IMR-90 (cell line): ENCODE results near the gene POC1B. TPM values are rescaled to one million over a fixed set of nuclear protein-coding genes. Genes with fewer than 3 reads are reported as not detected.

Experiments
- ATAC-seq: fragments of 200-7000 bp; cut with Tn5 transposase; 2 replicates; pipeline ENCODE4 v1.9.1; 2020; ENCODE audit warnings: low read depth, mild to moderate bottlenecking, moderate library complexity
- BruUV-seq: library from RNA; stranded (reverse); fragments of 400-500 nt; replicated peaks from 2 replicates; lab custom pipeline; 2021; lab: Mats Ljungman, UMichigan
- CTCF ChIA-PET: fragments of 300-600 bp; formaldehyde crosslinking; extraction: SDS; loops from one replicate; lab custom pipeline; 2021; ENCODE audit warnings: antibody characterized with exemption; lab: Yijun Ruan, JAX
- POLR2A ChIA-PET: fragments of 300-600 bp; sonication (Branson Sonifier 250); formaldehyde crosslinking; loops from one replicate; lab custom pipeline; 2022; ENCODE audit warnings: antibody characterized with exemption; ENCODE audit not compliant: unreplicated experiment; lab: Charles Lee
- DNase-seq: peaks from one replicate; pipeline ENCODE4 v3.0.0; 2013
- H2AFZ ChIP-seq: replicated peaks from 2 replicates; pipeline ENCODE3; 2013; ENCODE audit warnings: low read length, mild to moderate bottlenecking; ENCODE audit not compliant: poor library complexity
- H2AK5ac ChIP-seq: 2 replicates; pipeline ENCODE4 v1.6.1; 2013; ENCODE audit warnings: low read depth, low read length, inconsistent platforms
- H2AK9ac ChIP-seq: replicated peaks from 2 replicates; pipeline ENCODE3; 2013; ENCODE audit warnings: mild to moderate bottlenecking, low read depth, low read length, moderate library complexity; ENCODE audit not compliant: poor library complexity
- H2BK120ac ChIP-seq: 2 replicates; pipeline ENCODE4 v1.6.1; 2013; ENCODE audit warnings: low read depth, low read length, inconsistent platforms
- H2BK15ac ChIP-seq: 3 replicates; pipeline ENCODE4 v1.6.1; 2013; ENCODE audit warnings: low read depth, low read length, inconsistent platforms
- H2BK20ac ChIP-seq: 2 replicates; pipeline ENCODE4 v1.6.1; 2013; ENCODE audit warnings: low read depth, mild to moderate bottlenecking, inconsistent platforms, low read length, moderate library complexity
- H2BK5ac ChIP-seq: 2 replicates; pipeline ENCODE4 v1.6.1; 2013; ENCODE audit warnings: mild to moderate bottlenecking, low read depth, low read length, inconsistent platforms; ENCODE audit not compliant: poor library complexity, severe bottlenecking
- H3K14ac ChIP-seq: replicated peaks from 2 replicates; pipeline ENCODE4 v1.6.1; 2013; ENCODE audit warnings: low read depth, low read length, inconsistent platforms
- H3K18ac ChIP-seq: 2 replicates; pipeline ENCODE4 v1.6.1; 2013; ENCODE audit warnings: low read depth, low read length, control low read depth
- H3K23ac ChIP-seq: 2 replicates; pipeline ENCODE4 v1.6.1; 2013; ENCODE audit warnings: low read depth, low read length, inconsistent platforms
- H3K27ac ChIP-seq: 2 replicates; pipeline ENCODE4 v1.5.1; 2013; ENCODE audit warnings: mild to moderate bottlenecking, control low read depth, low read length; ENCODE audit not compliant: insufficient read depth
- H3K27me3 ChIP-seq: 2 replicates; pipeline ENCODE4 v1.6.1; 2013; ENCODE audit warnings: low read length; ENCODE audit not compliant: control insufficient read depth, insufficient read depth
- H3K36me3 ChIP-seq: 2 replicates; pipeline ENCODE4 v1.6.1; 2013; ENCODE audit warnings: low read length, mixed read lengths; ENCODE audit not compliant: control insufficient read depth, insufficient read depth
- H3K4ac ChIP-seq: 2 replicates; pipeline ENCODE4 v1.6.1; 2013; ENCODE audit warnings: low read depth, low read length, inconsistent platforms
- H3K4me1 ChIP-seq: 2 replicates; pipeline ENCODE4 v1.6.1; 2013; ENCODE audit warnings: low read length, mixed read lengths; ENCODE audit not compliant: control insufficient read depth, insufficient read depth
- H3K4me2 ChIP-seq: 2 replicates; pipeline ENCODE4 v1.6.1; 2013; ENCODE audit warnings: low read depth, mild to moderate bottlenecking, control low read depth, low read length, moderate library complexity
- H3K4me3 ChIP-seq: 2 replicates; pipeline ENCODE4 v1.5.1; 2013; ENCODE audit warnings: low read depth, mild to moderate bottlenecking, control low read depth, low read length, moderate library complexity; ENCODE audit not compliant: insufficient read depth
- H3K56ac ChIP-seq: 2 replicates; pipeline ENCODE4 v1.6.1; 2013; ENCODE audit warnings: low read length, inconsistent platforms; ENCODE audit not compliant: insufficient read depth; ENCODE audit errors: extremely low read depth
- H3K79me1 ChIP-seq, 2 experiments: 2 replicates each; pipeline ENCODE4 v1.6.1; 2013; ENCODE audit warnings: low read length in 2 of 2, inconsistent platforms in 1 of 2, low read depth in 1 of 2
- H3K9ac ChIP-seq: 2 replicates; pipeline ENCODE4 v1.6.1; 2013; ENCODE audit warnings: low read depth, low read length, control low read depth
- H3K9me1 ChIP-seq: 2 replicates; pipeline ENCODE4 v1.6.1; 2013; ENCODE audit warnings: low read length, inconsistent platforms; ENCODE audit not compliant: insufficient read depth
- H3K9me3 ChIP-seq: 2 replicates; pipeline ENCODE4 v1.6.1; 2013; ENCODE audit warnings: low read length; ENCODE audit not compliant: control insufficient read depth, insufficient read depth
- H4K20me1 ChIP-seq: 2 replicates; pipeline ENCODE4 v1.6.1; 2013; ENCODE audit warnings: low read length, inconsistent platforms; ENCODE audit not compliant: insufficient read depth
- H4K5ac ChIP-seq: 2 replicates; pipeline ENCODE4 v1.6.1; 2013; ENCODE audit warnings: mild to moderate bottlenecking, low read depth, low read length, control low read depth
- H4K8ac ChIP-seq, 2 experiments: 2 replicates each; pipeline ENCODE4 v1.6.1; 2013; ENCODE audit warnings: low read depth in 2 of 2, low read length in 2 of 2, control low read depth in 1 of 2, inconsistent platforms in 1 of 2
- H4K91ac ChIP-seq: 2 replicates; pipeline ENCODE4 v1.6.1; 2013; ENCODE audit warnings: low read depth, low read length, inconsistent platforms; ENCODE audit not compliant: insufficient read depth
- BHLHE40 ChIP-seq: fragments of 150-350 bp; IDR thresholded peaks from 2 replicates; pipeline ENCODE4 v1.6.1; 2016; ENCODE audit warnings: mild to moderate bottlenecking, low read depth, low read length
- CTCF ChIP-seq: conservative IDR thresholded peaks from 2 replicates; pipeline ENCODE4 v1.5.1; 2012; ENCODE audit warnings: mild to moderate bottlenecking, low read depth, low read length, improper control_type of control experiment
- FOS ChIP-seq: fragments of 150-350 bp; IDR thresholded peaks from 2 replicates; pipeline ENCODE4 v1.6.1; 2016; ENCODE audit warnings: low read depth, low read length
- MAFK ChIP-seq: IDR thresholded peaks from 2 replicates; pipeline ENCODE4 v1.6.1; 2012; ENCODE audit warnings: low read depth, low read length, improper control_type of control experiment
- MXI1 ChIP-seq: IDR thresholded peaks from 2 replicates; pipeline ENCODE4 v1.6.1; 2012; ENCODE audit warnings: low read depth, mild to moderate bottlenecking, low read length, moderate library complexity, borderline replicate concordance
- NFE2L2 ChIP-seq: fragments of 150-350 bp; IDR thresholded peaks from 2 replicates; pipeline ENCODE4 v1.6.1; 2016; ENCODE audit warnings: low read depth, mild to moderate bottlenecking, low read length
- POLR2A ChIP-seq: IDR thresholded peaks from 2 replicates; pipeline ENCODE4 v1.6.1; 2012; ENCODE audit warnings: mild to moderate bottlenecking, low read depth, low read length
- RAD21 ChIP-seq: IDR thresholded peaks from 2 replicates; pipeline ENCODE4 v1.6.1; 2012; ENCODE audit warnings: low read length, improper control_type of control experiment
- SMC3 ChIP-seq: fragments of 150-350 bp; IDR thresholded peaks from 2 replicates; pipeline ENCODE4 v1.6.1; 2016; ENCODE audit warnings: low read depth, mild to moderate bottlenecking, antibody characterized with exemption, low read length, moderate library complexity
- USF2 ChIP-seq: fragments of 150-350 bp; IDR thresholded peaks from 2 replicates; pipeline ENCODE4 v1.6.1; 2017; ENCODE audit warnings: mild to moderate bottlenecking, antibody characterized with exemption, low read length, low read depth
- WGBS, 2 experiments: methylation state at CpG; one replicate each; pipeline versions ENCODE4 v1.1.5 to v1.1.7; 2013; ENCODE audit warnings: missing lambda C conversion rate in 2 of 2; ENCODE audit not compliant: insufficient read length in 1 of 2; ENCODE audit errors: extremely low coverage in 2 of 2; 5-methylcytosine and 5-hydroxymethylcytosine counted together
- dilution Hi-C: fragments of 300-500 bp; cut with HindIII; formaldehyde crosslinking; loops from one replicate; pipeline ENCODE4 v1.14.3; 2018; ENCODE audit warnings: low sequenced_read_pairs; ENCODE audit not compliant: unreplicated experiment
- in situ Hi-C: fragments of 300-500 bp; cut with MboI; formaldehyde crosslinking; loops from 3 replicates; pipeline ENCODE4 v1.14.3; 2019; ENCODE audit warnings: low sequenced_read_pairs, inconsistent platforms, mixed read lengths
- intact Hi-C: fragments of 100-400 bp; cut with micrococcal nuclease; formaldehyde crosslinking; loops from 2 replicates; pipeline ENCODE4 v1.10.0; 2022
- polyA plus RNA-seq, 3 experiments: library from polyadenylated mRNA; depleted of rRNA; stranded (reverse); fragments of >200 nt; gene quantifications; 2 replicates each; pipeline ENCODE4 v1.2.3, GENCODE V29; 2012; ENCODE audit warnings: low replicate concordance in 1 of 3
- total RNA-seq: library from RNA; depleted of rRNA; stranded (reverse); fragments of >200 nt; gene quantifications from 2 replicates; pipeline ENCODE4 v1.2.3, GENCODE V29; 2012

Gene POC1B
- total and polyA plus RNA-seq, 2 of the 4 experiments (the other 2 are of a cell fraction): 5.0 to 10.4 TPM

GRCh38 chr12:89506050-89506449 is 19.8 kb downstream of the POC1B start:
- Histone ChIP-seq H3K27me3 (no peaks in the 10 kb centered on the region), H4K5ac (no peak overlapping the region), H3K56ac (no peak overlapping the region), H3K36me3 (no peaks in the 10 kb centered on the region), H3K27ac (no peak overlapping the region), H3K4me2 (no peak overlapping the region), H4K8ac (0 out of 4 replicates have a peak overlapping the region, but pooled peaks of 1 of the 2 experiments have one; percentile 32), H3K4me3 (no peak overlapping the region), H3K14ac (0 out of 2 replicates have a peak overlapping the region, but pooled peaks have one; percentile 70), H3K23ac (no peak overlapping the region), H2BK20ac (no peak overlapping the region), H4K20me1 (no peaks in the 10 kb centered on the region), H2BK15ac (no peak overlapping the region), H2AFZ (no peak overlapping the region), H4K91ac (no peak overlapping the region), H3K9me3 (no peaks in the 10 kb centered on the region), H3K4ac (no peak overlapping the region), H3K9me1 (no peaks in the 10 kb centered on the region; the same call in none of the 2 replicates), H3K9ac (no peak overlapping the region), H2AK5ac (no peak overlapping the region), H3K18ac (peak overlapping the region; percentile 11; the same call in 1 of the 2 replicates), H3K4me1 (peaks cover 3% of the 10 kb centered on the region; the same call in 1 of the 2 replicates), H2BK120ac (no peak overlapping the region), H2AK9ac (no peak overlapping the region), H3K79me1 (peaks cover 4 to 10% of the 10 kb centered on the region in 2 experiments; a peak in 3 of 4 replicates), H2BK5ac (no peak overlapping the region)
- dilution Hi-C loops: no loop called here
- WGBS, 2 experiments: no CpG with 5 or more reads among the region's 1 CpG
- ChIA-PET POLR2A (no interaction called here), CTCF (no interaction called here)
- DNase-seq (no peak), ATAC-seq (no peak)
- TF ChIP-seq MAFK (no peak), RAD21 (no peak), SMC3 (no peak), BHLHE40 (no peak), CTCF (no peak), USF2 (no peak), POLR2A (no peak), NFE2L2 (no peak), FOS (no peak), MXI1 (no peak)
- BruUV-seq: no TSS peak
- in situ Hi-C loops: loop anchor here (25.0 kb wide), 1 partner anchor 1369 kb away; the partner anchor contains the start of genes CEP290 and TMTC3
- intact Hi-C loops: no loop called here
